GM12864 (cell line): Measurements from ENCODE around the gene DIS3L2.

ENCODE experiments used
- DNase-seq: peaks from one replicate; pipeline ENCODE4 v3.0.0-alpha.2; 2011; ENCODE audit warnings: low read depth
- H3K4me3 ChIP-seq: 2 replicates; pipeline ENCODE4 v1.5.1; 2011; ENCODE audit warnings: mild to moderate bottlenecking, low read depth, low read length, control low read depth
- TF ChIP-seq, protein P1 (sequence below): IDR thresholded peaks from 2 replicates; pipeline ENCODE4 v1.5.1; 2011; ENCODE audit warnings: low read depth, mild to moderate bottlenecking, moderate library complexity, low read length, control low read depth, inconsistent platforms; ENCODE audit errors: missing control alignments

The DIS3L2 gene

GRCh38 chr2:232341739-232342126, 380.2 kb downstream of the DIS3L2 start:
- no peak for DNase-seq
- H3K4me3 ChIP-seq = no peak overlapping the region
- TF ChIP-seq, protein P1, sequence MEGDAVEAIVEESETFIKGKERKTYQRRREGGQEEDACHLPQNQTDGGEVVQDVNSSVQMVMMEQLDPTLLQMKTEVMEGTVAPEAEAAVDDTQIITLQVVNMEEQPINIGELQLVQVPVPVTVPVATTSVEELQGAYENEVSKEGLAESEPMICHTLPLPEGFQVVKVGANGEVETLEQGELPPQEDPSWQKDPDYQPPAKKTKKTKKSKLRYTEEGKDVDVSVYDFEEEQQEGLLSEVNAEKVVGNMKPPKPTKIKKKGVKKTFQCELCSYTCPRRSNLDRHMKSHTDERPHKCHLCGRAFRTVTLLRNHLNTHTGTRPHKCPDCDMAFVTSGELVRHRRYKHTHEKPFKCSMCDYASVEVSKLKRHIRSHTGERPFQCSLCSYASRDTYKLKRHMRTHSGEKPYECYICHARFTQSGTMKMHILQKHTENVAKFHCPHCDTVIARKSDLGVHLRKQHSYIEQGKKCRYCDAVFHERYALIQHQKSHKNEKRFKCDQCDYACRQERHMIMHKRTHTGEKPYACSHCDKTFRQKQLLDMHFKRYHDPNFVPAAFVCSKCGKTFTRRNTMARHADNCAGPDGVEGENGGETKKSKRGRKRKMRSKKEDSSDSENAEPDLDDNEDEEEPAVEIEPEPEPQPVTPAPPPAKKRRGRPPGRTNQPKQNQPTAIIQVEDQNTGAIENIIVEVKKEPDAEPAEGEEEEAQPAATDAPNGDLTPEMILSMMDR = no peak

- TF ChIP-seq, protein P1 = no peak
- no peak overlapping the region for H3K4me3 ChIP-seq
- no peak for DNase-seq
Observed at GRCh38 chr2:232342635-232343565, 381.4 kb downstream of the DIS3L2 start.

GRCh38 chr2:232343821-232344220, 382.3 kb downstream of the DIS3L2 start:
- DNase-seq = no peak
- TF ChIP-seq, protein P1 = no peak
- no peak overlapping the region for H3K4me3 ChIP-seq

GRCh38 chr2:232345251-232345650, 383.7 kb downstream of the DIS3L2 start:
- no peak overlapping the region for H3K4me3 ChIP-seq
- TF ChIP-seq, protein P1 = no peak

GRCh38 chr2:232347369-232347768, 385.9 kb downstream of the DIS3L2 start:
- no peak for DNase-seq
- TF ChIP-seq, protein P1 = no peak
- H3K4me3 ChIP-seq = no peak overlapping the region

More at GRCh38 chr2:232345251-232345650, 383.7 kb downstream of the DIS3L2 start:
- DNase-seq = no peak

- TF ChIP-seq, protein P1 = no peak
- no peak for DNase-seq
- no peak overlapping the region for H3K4me3 ChIP-seq
Observed at GRCh38 chr2:232348936-232349335, 387.4 kb downstream of the DIS3L2 start.

- no peak overlapping the region for H3K4me3 ChIP-seq
- TF ChIP-seq, protein P1 = no peak
- DNase-seq = no peak
Observed at GRCh38 chr2:232349546-232349945, 388.0 kb downstream of the DIS3L2 start.
